ACHN (cell line): Measurements from ENCODE around the gene CCDC186.
"Not testable (repeated sequence)": the region's sequence is repeated elsewhere in the genome, so short reads cannot be mapped to it uniquely, and the experiment has no call there.

Source experiments
- DNase-seq: peaks from one replicate; pipeline ENCODE4 v3.0.0-alpha.2; 2015
- in situ Hi-C: cut with HindIII; loops from 2 replicates; pipeline ENCODE4 v1.10.0; 2017; ENCODE audit warnings: low sequenced_read_pairs, low pct_ligation_motif_present, low pct_unique_long_range_greater_than_20kb

CCDC186 gene

GRCh38 chr10:114176511-114176910 is 2.5 kb upstream of the CCDC186 start:
- in situ Hi-C loops, result no loop called here

GRCh38 chr10:114175667-114176066 is 1.7 kb upstream of the CCDC186 start:
- in situ Hi-C loops, result no loop called here
- no peak for DNase-seq

More at GRCh38 chr10:114176511-114176910, 2.5 kb upstream of the CCDC186 start:
- no peak for DNase-seq

GRCh38 chr10:114174695-114175188 is 739 bp upstream of the CCDC186 start:
- DNase-seq, result no peak
- in situ Hi-C loops, result no loop called here

- in situ Hi-C loops, result no loop called here
- DNase-seq, result no peak
These were observed 441 bp downstream of the CCDC186 start for GRCh38 chr10:114173603-114173920.

DNA sequence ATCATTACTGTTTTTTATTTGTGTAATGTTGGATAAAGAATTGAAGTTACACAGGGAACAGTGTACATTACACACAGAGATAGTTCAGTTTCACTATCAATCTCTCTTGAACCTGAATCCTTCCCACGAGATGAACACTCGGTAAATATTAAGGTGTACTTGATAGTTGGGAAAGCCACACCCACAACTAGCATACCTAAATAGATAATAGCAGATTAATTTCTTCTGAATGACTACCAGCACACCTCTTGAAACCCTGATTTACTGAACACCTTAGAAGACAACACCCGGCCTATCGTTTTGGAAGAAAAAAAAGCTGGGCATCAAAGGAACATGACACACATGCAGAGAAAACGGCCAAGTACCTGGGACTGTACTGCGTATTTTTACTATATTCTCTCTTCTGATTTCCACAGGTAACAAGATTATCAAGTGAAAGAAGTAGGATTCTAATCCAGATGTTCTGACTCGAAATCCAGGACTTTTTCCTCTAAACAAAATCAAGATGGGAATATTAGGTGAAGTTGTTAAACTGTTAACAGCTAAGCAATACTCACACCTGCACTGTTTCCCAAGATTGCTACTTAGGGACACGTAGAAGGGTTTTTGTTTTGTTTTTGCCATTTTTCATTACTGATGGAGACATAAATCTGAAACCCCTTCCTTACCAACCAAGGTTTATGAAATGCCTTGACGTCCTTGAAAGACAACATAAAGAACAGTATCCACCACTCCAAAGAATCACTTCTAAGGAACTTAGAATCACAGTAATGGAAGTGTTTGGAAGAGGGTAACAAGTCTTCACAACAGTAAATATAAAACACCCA is 1.0 kb downstream of the CCDC186 start:
- peak; percentile 33 for DNase-seq
- in situ Hi-C loops, result no loop called here

DNA sequence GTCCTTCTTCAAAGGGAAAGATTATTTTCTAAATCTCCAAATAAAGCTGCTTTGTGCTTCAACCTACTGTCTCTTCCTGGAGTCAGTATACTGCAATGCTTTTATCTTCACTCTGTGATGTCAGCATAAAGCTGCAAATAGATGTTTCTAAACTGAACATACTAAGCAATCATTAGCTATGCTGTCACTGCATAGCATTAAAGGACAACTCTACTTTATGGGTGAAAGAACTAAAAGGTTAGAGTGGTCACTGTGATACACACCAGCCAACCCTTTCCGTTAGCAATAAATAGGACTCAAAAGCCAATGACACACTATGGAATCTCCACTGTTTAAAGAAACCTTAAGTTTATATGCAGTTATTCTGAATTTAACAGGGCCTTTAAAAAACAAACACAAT is 1.8 kb downstream of the CCDC186 start:
- peak; percentile 29 for DNase-seq
- in situ Hi-C loops, result no loop called here

DNA sequence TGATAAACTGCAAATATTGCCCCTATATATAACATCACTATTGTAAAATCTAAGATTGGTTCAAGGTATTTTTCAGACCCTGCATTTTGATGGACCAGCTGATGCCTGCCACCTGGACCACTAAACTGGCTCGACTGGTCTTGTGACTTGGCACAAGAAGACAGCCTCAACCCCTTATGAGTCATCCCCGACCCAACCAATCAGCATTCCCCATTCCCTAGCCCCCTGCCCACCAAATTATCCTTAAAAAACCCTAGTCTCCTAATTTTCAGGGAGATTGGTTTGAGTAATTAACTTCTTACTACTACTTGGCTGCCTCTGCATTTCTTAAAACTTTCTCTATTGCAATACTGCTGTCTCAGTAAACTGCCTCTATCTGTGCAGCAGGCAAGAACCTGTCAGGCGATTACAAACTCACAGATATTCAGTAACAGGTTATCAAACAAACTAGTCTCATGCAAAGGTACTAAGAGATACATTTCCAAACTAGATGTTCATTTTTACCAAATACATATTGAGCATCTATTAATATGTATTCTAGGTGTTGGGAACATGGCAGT is 5.5 kb downstream of the CCDC186 start:
- in situ Hi-C loops, result no loop called here
- no peak for DNase-seq

GRCh38 chr10:114167985-114168384 is 6.0 kb downstream of the CCDC186 start:
- in situ Hi-C loops, result no loop called here
- DNase-seq, result no peak

DNA sequence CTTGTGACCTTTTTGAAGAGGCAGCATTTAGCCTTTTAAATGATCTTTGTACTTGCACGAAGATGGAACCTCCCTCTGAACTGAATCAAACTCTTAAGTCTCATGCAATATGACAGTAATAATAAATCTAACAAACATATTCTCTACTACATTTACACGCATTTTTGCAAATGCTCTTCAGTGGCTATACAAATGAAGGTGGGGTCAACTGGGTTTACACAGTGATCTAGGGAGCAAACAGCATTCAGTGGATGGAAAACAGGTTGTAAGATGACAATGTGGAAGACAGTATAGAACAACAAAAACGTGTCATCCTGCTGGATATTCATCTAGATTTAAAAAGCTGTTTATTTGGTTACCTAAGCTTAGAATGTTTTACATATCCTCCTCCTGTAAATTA is 7.5 kb downstream of the CCDC186 start:
- DNase-seq, result no peak
- in situ Hi-C loops, result no loop called here

DNA sequence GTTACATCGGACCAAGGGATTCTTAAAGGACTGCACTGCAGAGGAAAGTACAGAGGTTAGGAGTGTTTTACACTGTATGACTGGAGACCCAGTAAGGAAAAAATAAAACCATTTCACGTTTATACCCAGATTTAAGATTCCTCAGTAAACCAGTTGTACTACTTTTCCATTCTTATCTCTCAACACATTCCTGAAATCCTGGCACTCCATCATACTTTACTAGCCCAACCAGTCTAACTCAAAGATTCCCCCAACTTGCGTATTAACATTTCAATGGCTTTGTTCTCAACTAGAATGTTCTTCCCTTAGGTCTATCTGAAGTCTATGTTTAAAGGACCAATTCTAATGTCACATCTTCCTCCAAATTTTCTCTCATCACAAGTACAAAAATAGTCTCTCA is 8.0 kb downstream of the CCDC186 start:
- DNase-seq, result no peak
- in situ Hi-C loops, result no loop called here

GRCh38 chr10:114163062-114163461 is 10.9 kb downstream of the CCDC186 start:
- in situ Hi-C loops, result no loop called here
- no peak for DNase-seq

GRCh38 chr10:114157912-114158311 is 16.1 kb downstream of the CCDC186 start:
- no peak for DNase-seq
- in situ Hi-C loops, result no loop called here

GRCh38 chr10:114151892-114152291 is 22.1 kb downstream of the CCDC186 start:
- no peak for DNase-seq
- in situ Hi-C loops, result no loop called here

- peak; percentile 74 for DNase-seq
- in situ Hi-C loops, result no loop called here
These were observed 22.5 kb downstream of the CCDC186 start for GRCh38 chr10:114151486-114151885.

DNA sequence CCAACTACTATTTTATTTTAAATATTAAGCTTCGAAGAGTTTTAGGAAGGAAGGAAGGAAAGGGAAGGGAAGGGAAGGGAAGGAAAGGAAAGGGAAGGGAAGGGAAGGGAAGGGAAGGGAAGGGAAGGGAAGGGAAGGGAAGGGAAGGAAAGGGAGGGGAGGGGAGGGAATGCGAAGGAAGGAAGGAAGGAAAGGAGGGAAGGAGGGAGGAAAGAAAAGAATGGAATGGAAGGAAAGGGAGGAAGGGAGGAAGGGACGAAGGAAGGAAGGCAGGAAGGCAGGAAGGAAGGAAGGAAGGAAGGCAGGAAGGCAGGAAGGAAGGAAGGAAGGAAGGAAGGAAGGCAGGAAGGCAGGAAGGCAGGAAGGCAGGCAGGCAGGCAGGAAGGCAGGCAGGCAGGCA is 24.5 kb downstream of the CCDC186 start:
- in situ Hi-C loops, DNase-seq: not testable (repeated sequence)

DNA sequence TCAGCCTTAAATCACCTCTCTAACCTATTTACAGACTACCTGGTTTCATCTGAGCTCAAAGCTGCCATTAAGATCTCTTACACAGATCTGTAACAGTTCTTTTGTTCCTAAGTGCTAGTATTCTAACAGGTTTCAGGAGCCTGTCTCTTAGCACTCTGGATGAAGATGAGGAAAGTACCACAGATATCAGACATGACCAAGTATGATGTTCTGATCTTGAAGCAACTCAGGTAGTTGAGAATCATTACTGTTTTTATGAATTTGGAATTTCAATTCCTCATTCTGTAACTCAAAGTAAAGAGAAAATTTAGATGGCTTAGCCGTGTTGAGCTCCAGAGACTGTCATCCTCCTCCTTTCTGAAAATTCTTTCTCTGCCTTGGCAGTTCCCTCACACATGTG is 30.8 kb downstream of the CCDC186 start:
- in situ Hi-C loops, result no loop called here
- DNase-seq, result no peak

DNA sequence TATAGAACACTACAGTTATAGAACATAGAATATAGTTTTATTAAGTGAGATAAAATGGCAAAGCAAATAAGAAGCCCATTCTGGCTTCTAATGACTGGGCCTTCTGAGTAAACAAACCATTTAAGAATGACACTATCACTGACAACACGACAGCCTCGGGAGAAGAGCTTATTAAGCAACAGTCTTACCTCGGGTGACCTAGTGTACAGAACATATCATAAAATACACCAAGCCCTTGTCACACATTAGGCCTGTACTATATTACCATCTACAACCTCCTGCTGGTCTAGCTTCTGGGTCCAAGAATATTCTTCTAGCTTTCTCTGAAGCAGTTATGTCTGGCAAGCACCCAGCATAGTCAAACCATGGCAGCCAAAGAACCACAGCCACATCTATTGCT is 32.0 kb downstream of the CCDC186 start:
- no peak for DNase-seq
- in situ Hi-C loops, result no loop called here

DNA sequence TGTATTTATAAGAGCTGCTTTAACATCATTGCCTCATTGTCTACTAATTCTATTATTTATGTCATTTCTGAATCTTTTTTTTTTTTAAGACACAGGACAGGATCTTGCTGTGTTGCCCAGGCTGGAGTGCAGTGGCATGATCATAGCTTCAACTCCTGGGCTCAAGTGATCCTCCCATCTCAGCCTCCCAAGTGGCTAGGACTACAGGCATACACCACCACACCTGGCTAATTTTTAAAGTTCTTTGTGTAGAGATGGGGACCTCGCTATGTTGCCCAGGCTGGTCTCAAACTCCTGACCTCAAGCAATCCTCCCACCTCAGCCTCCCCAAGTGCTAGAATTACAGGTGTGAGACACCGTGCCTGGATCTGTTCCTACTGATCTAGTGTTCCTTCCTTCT is 33.2 kb downstream of the CCDC186 start:
- in situ Hi-C loops, DNase-seq: not testable (repeated sequence)

- in situ Hi-C loops, result no loop called here
These were observed 34.0 kb downstream of the CCDC186 start for GRCh38 chr10:114140036-114140435.

GRCh38 chr10:114138581-114138980 is 35.4 kb downstream of the CCDC186 start:
- in situ Hi-C loops, result no loop called here

More at GRCh38 chr10:114140036-114140435, 34.0 kb downstream of the CCDC186 start:
- DNase-seq, result no peak

More at GRCh38 chr10:114138581-114138980, 35.4 kb downstream of the CCDC186 start:
- DNase-seq, result no peak
